Parietal lobe (tissue), 2 donors: Measurements from ENCODE around the gene OLA1. TPM values are rescaled to one million over a fixed set of nuclear protein-coding genes. Genes with fewer than 3 reads are reported as not detected.

Source experiments
- small RNA-seq: library from RNA; depleted of rRNA; stranded (forward); fragments of <200 nt; gene quantifications from one replicate; pipeline ENCODE3, GENCODE V24; 2014; ENCODE audit warnings: low replicate concordance
- total RNA-seq: library from RNA; depleted of rRNA; stranded (reverse); fragments of >200 nt; gene quantifications from one replicate; pipeline ENCODE4 v1.2.3, GENCODE V29; 2014

OLA1 gene
- total RNA-seq, result 79.2 TPM

GRCh38 chr2:174248187-174248997, at the start of gene OLA1:
OLA1 (minus strand) TSS chr2:174248532; CDS start chr2:174246815, 1,717 bp downstream.

Small RNAs within 50 kb of the gene (small RNA-seq; reads per million reads assigned to genes)
- gene RF00019, result not detected

Other genes starting within 250 kb of the OLA1 start
- 20.0 TPM for gene SP9, start 86.4 kb upstream of the OLA1 start, total RNA-seq
- gene SCRN3, start 147.2 kb upstream of the OLA1 start, total RNA-seq, result 65.7 TPM
- 11.6 TPM for gene GPR155, start 238.5 kb upstream of the OLA1 start, total RNA-seq